ENCODE data around the gene ZNF672. TPM values are rescaled to one million over a fixed set of nuclear protein-coding genes. Genes with fewer than 3 reads are reported as not detected.

Gene ZNF672
- total RNA-seq, 1 experiment from 2014 or later = 27.6 TPM

DNA sequence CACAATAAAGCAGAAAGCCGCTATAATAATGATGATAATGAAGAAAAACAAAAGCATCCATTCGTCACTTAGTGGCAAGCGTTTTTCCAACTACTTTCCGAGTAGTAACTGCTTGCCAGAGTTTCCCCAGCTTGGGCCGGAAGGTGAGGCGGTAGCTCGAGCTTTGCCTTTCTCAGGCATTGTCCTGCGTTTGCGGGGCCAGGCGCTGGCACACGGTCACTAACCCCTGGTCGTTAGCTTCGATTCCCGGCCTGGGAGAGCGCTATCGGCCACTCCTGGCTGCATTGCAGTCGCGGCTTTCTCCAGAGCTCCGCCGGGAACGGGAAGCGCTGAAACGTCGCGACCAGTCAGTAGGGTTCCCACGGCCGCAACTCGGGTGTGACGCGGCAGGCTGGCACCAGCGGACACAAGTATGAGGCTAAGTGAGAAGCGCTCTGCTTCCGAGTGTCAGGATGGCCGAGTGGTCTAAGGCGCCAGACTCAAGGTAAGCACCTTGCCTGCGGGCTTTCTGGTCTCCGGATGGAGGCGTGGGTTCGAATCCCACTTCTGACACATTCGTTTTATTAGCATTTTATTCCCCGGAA lies 35.5 kb downstream of the ZNF672 start:
- no peaks in the 10 kb centered on the region for H3K27me3 ChIP-seq (ENCODE audit: insufficient read depth, low read length)
- no peaks in the 10 kb centered on the region for H3K79me2 ChIP-seq (ENCODE audit: insufficient read depth, low read length)
- H4K20me1 ChIP-seq (ENCODE audit: insufficient read depth) = no peaks in the 10 kb centered on the region
- peak overlapping the region; percentile 96 for H3K4me2 ChIP-seq (ENCODE audit: low read length)
- peak overlapping the region; percentile 75 for H3K9ac ChIP-seq (ENCODE audit: low read length)
- ChIA-PET POLR2A (interaction anchor here (0.7 to 2.2 kb wide), 4 partner anchors 15 to 36 kb away, joined by 3 to 11 read pairs (median 8); partner anchors contain the start of genes PGBD2, ZNF672 and ZNF692), CTCF (interaction anchor here (1.0 to 2.1 kb wide), 5 partner anchors 15 to 47 kb away, joined by 5 to 18 read pairs (median 6); partner anchors contain the start of genes SH3BP5L, ZNF672 and ZNF692), RAD21 (ENCODE audit: low non-redundant PET in 1 of 2, low total read pairs in 2 of 2, uncharacterized antibody in 2 of 2, unreplicated experiment in 2 of 2) (interaction anchor here in 1 of 2 experiments (0.8 to 1.2 kb wide), 2 partner anchors 9 to 47 kb away, joined by 3 read pairs; no protein-coding TSS in a partner anchor)
- peak overlapping the region; percentile 74 for H3K27ac ChIP-seq (ENCODE audit: low read depth, low read length)
- no peaks in the 10 kb centered on the region for H3K36me3 ChIP-seq (ENCODE audit: control insufficient read depth in 1 of 2, insufficient read depth in 2 of 2, low read length in 2 of 2)
- BruUV-seq (replicated peaks) = no TSS peak
- H3K4me1 ChIP-seq (ENCODE audit: control insufficient read depth in 1 of 2, insufficient read depth in 2 of 2, low read length in 2 of 2) = peaks cover 10 to 25% of the 10 kb centered on the region in 2 experiments
- peak overlapping the region; percentile 96 for H2AFZ ChIP-seq (ENCODE audit: low read depth, low read length, poor library complexity, severe bottlenecking)
- peak; percentile 82 for ATAC-seq
- H3K9me2 ChIP-seq (ENCODE audit: insufficient read depth) = no peaks in the 10 kb centered on the region
- peak; percentile 93 for DNase-seq (ENCODE audit: low read depth, low spot score)
- intact Hi-C loops (cut with micrococcal nuclease) = loop anchor here (1.0 kb wide), 2 partner anchors 14 to 35 kb away; partner anchors contain the start of genes ZNF672 and ZNF692
- H3K9me3 ChIP-seq (ENCODE audit: control insufficient read depth in 1 of 2, insufficient read depth in 1 of 2, low read depth in 1 of 2, low read length in 2 of 2) = no peaks in the 10 kb centered on the region
- H3K4me3 ChIP-seq (replicated peaks in 1 of 2; ENCODE audit: low read depth in 1 of 2, low read length in 2 of 2) = peak overlapping the region; percentile 51 to 64
- TF ChIP-seq SIN3A (IDR thresholded peaks at IDR 0.05; ENCODE audit: low read depth) (0 out of 2 replicates have a peak, but pooled peaks have one; percentile 17), YY1 (IDR thresholded peaks at IDR 0.05; ENCODE audit: extremely low read depth, insufficient replicate concordance, low read depth, low read length) (peak; percentile 69), JUND (IDR thresholded peaks at IDR 0.05) (no peak; the same call in 1 of the 2 replicates), CEBPB (IDR thresholded peaks at IDR 0.05; ENCODE audit: low read depth) (peak; percentile 22; the same call in 1 of the 2 replicates), SRF (IDR thresholded peaks at IDR 0.05; ENCODE audit: low read depth) (no peak), RAD21 (IDR thresholded peaks at IDR 0.05; ENCODE audit: low read depth) (no peak), ZFX (IDR thresholded peaks at IDR 0.05) (no peak), EZH2 (IDR thresholded peaks at IDR 0.05) (no peak), TCF7L2 (IDR thresholded peaks at IDR 0.05; ENCODE audit: borderline replicate concordance, extremely low read depth, insufficient read depth, insufficient read length) (peak; percentile 43), EZH2phosphoT487 (IDR thresholded peaks at IDR 0.05; ENCODE audit: borderline replicate concordance) (no peak), ZNF274 (IDR thresholded peaks at IDR 0.05; ENCODE audit: low read depth, low read length) (no peak), SP1 (IDR thresholded peaks at IDR 0.05; ENCODE audit: low read depth) (no peak; the same call in 1 of the 2 replicates), FOSL1 (IDR thresholded peaks at IDR 0.05; ENCODE audit: low read depth) (no peak), POLR2A (IDR thresholded peaks at IDR 0.05; ENCODE audit: borderline replicate concordance, extremely low read depth, insufficient read depth, insufficient read length) (no peak), EGR1 (IDR thresholded peaks at IDR 0.05; ENCODE audit: low read depth) (0 out of 2 replicates have a peak, but pooled peaks have one; percentile 13), ELF1 (IDR thresholded peaks at IDR 0.05; ENCODE audit: borderline replicate concordance, low read depth) (no peak), POLR2AphosphoS5 (IDR thresholded peaks at IDR 0.05; ENCODE audit: low read depth, low read length) (no peak)
- TF ChIP-seq, protein P1, sequence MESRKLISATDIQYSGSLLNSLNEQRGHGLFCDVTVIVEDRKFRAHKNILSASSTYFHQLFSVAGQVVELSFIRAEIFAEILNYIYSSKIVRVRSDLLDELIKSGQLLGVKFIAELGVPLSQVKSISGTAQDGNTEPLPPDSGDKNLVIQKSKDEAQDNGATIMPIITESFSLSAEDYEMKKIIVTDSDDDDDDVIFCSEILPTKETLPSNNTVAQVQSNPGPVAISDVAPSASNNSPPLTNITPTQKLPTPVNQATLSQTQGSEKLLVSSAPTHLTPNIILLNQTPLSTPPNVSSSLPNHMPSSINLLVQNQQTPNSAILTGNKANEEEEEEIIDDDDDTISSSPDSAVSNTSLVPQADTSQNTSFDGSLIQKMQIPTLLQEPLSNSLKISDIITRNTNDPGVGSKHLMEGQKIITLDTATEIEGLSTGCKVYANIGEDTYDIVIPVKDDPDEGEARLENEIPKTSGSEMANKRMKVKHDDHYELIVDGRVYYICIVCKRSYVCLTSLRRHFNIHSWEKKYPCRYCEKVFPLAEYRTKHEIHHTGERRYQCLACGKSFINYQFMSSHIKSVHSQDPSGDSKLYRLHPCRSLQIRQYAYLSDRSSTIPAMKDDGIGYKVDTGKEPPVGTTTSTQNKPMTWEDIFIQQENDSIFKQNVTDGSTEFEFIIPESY (IDR thresholded peaks at IDR 0.05; ENCODE audit: extremely low read depth, insufficient replicate concordance, low read length) = peak; percentile 36
- TF ChIP-seq, protein P2, sequence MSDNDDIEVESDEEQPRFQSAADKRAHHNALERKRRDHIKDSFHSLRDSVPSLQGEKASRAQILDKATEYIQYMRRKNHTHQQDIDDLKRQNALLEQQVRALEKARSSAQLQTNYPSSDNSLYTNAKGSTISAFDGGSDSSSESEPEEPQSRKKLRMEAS (IDR thresholded peaks at IDR 0.05) = peak; percentile 53; the same call in 1 of the 2 replicates
- TF ChIP-seq, protein P3, sequence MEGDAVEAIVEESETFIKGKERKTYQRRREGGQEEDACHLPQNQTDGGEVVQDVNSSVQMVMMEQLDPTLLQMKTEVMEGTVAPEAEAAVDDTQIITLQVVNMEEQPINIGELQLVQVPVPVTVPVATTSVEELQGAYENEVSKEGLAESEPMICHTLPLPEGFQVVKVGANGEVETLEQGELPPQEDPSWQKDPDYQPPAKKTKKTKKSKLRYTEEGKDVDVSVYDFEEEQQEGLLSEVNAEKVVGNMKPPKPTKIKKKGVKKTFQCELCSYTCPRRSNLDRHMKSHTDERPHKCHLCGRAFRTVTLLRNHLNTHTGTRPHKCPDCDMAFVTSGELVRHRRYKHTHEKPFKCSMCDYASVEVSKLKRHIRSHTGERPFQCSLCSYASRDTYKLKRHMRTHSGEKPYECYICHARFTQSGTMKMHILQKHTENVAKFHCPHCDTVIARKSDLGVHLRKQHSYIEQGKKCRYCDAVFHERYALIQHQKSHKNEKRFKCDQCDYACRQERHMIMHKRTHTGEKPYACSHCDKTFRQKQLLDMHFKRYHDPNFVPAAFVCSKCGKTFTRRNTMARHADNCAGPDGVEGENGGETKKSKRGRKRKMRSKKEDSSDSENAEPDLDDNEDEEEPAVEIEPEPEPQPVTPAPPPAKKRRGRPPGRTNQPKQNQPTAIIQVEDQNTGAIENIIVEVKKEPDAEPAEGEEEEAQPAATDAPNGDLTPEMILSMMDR (IDR thresholded peaks at IDR 0.05 in 2 of 3, conservative IDR thresholded peaks at IDR 0.05 in 1 of 3; ENCODE audit: borderline replicate concordance in 1 of 3, insufficient read depth in 1 of 3, low read depth in 2 of 3, low read length in 2 of 3) = no peak
